HPDE6-E6E7 (cell line): Measurements from ENCODE around the gene SGK2.
"Not testable (repeated sequence)": the region's sequence is repeated elsewhere in the genome, so short reads cannot be mapped to it uniquely, and the experiment has no call there.

ENCODE experiments used
- DNase-seq: peaks from one replicate; pipeline ENCODE4 v3.0.0; 2011; ENCODE audit warnings: missing footprints; ENCODE audit errors: extremely low spot score

SGK2 gene

GRCh38 chr20:43601960-43602359 is 43.1 kb downstream of the SGK2 start:
- DNase-seq, result not testable (repeated sequence)

GRCh38 chr20:43603124-43603523 is 44.3 kb downstream of the SGK2 start:
- DNase-seq, result no peak

- DNase-seq, result no peak
Observed at GRCh38 chr20:43605715-43606114, 46.9 kb downstream of the SGK2 start.

GRCh38 chr20:43607278-43607677 is 48.5 kb downstream of the SGK2 start:
- not testable (repeated sequence) for DNase-seq

- no peak for DNase-seq
Observed at GRCh38 chr20:43631598-43631997, 72.8 kb downstream of the SGK2 start.
